Measurements from ENCODE around the gene KCNMA1. TPM values are rescaled to one million over a fixed set of nuclear protein-coding genes. Genes with fewer than 3 reads are reported as not detected.
"Not testable (repeated sequence)": the region's sequence is repeated elsewhere in the genome, so short reads cannot be mapped to it uniquely, and the experiment has no call there.

The KCNMA1 gene
- total RNA-seq, 1 experiment from 2014 or later = 20.7 TPM

DNA sequence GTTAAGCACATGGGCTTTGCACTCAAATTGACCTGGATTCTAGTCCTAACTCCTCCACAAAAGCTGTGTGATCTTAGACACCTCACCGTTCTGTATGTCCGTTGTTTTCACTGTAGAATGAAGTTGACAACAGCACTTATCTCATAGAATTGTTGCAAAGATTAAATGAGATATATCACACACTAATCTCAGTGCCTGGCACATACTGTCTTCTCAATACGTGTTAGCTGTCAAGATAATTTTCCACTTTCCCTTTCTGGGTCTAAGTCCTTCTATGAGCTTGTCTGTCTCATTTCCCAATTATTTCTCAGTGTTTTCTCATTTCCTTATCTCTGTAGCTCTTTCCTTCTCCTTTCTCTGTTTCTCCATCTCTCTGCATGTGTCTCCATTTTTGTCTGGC is 296.6 kb downstream of the KCNMA1 start:
- no peak for TF ChIP-seq CTCF (IDR thresholded peaks at IDR 0.05; ENCODE audit: insufficient read depth in 1 of 2, low read depth in 1 of 2, low read length in 1 of 2, severe bottlenecking in 1 of 2, unreplicated experiment in 1 of 2)
- intact Hi-C loops (cut with micrococcal nuclease; ENCODE audit: unreplicated experiment) = no loop called here
- Histone ChIP-seq H3K27me3 (replicated peaks; ENCODE audit: control insufficient read depth, insufficient read depth, low read length) (no peaks in the 10 kb centered on the region), H3K9me3 (peaks cover 8% of the 10 kb centered on the region; the same call in 1 of the 2 replicates), H3K4me3 (ENCODE audit: low read depth, low read length) (no peak overlapping the region), H3K4me1 (peaks cover 2% of the 10 kb centered on the region; the same call in 1 of the 2 replicates), H3K36me3 (ENCODE audit: control insufficient read depth, insufficient read depth, low read length) (no peaks in the 10 kb centered on the region)
- peaks cover 4% of the 10 kb centered on the region for H3K4me1 Mint-ChIP-seq (ENCODE audit: low read depth, unreplicated experiment)
- H3K9me3 Mint-ChIP-seq (ENCODE audit: unreplicated experiment) = peaks cover 10% of the 10 kb centered on the region
- no peak for DNase-seq
- no peaks in the 10 kb centered on the region for H3K36me3 Mint-ChIP-seq (ENCODE audit: insufficient read depth, unreplicated experiment)
- H3K27me3 Mint-ChIP-seq (ENCODE audit: insufficient read depth, unreplicated experiment) = no peaks in the 10 kb centered on the region
- ChIA-PET CTCF (no interaction called here), POLR2A (no interaction called here)
- no TSS peak for BruUV-seq (replicated peaks)
- no peak overlapping the region for H3K4me3 Mint-ChIP-seq (ENCODE audit: unreplicated experiment)
- H3K27ac Mint-ChIP-seq (ENCODE audit: unreplicated experiment) = no peak overlapping the region

DNA sequence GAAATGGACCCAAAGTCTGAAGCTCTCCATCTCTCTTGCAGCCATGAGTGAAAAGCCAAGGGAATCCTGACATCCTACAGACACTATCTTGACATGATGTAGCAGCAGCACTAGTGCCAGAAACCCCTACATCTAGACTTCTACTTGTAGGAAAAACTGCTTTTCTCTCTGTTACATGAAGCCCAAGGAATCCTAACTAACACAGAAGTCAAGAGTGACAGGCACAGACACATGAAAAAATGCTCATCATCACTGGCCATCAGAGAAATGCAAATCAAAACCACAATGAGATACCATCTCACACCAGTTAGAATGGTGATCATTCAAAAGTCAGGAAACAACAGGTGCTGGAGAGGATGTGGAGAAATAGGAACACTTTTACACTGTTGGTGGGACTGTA is 297.7 kb downstream of the KCNMA1 start:
- H3K27ac Mint-ChIP-seq (ENCODE audit: unreplicated experiment) = not testable (repeated sequence)

GRCh38 chr10:77339166-77339565 is 298.4 kb downstream of the KCNMA1 start:
- Histone ChIP-seq H3K36me3 (ENCODE audit: control insufficient read depth, insufficient read depth, low read length) (no peaks in the 10 kb centered on the region), H3K4me1 (peaks cover 21% of the 10 kb centered on the region), H3K9me3 (peaks cover 8% of the 10 kb centered on the region; the same call in 1 of the 2 replicates), H3K27me3 (replicated peaks; ENCODE audit: control insufficient read depth, insufficient read depth, low read length) (no peaks in the 10 kb centered on the region), H3K4me3 (ENCODE audit: low read depth, low read length) (no peak overlapping the region)
- no peak overlapping the region for H3K27ac Mint-ChIP-seq (ENCODE audit: unreplicated experiment)
- peaks cover 10% of the 10 kb centered on the region for H3K9me3 Mint-ChIP-seq (ENCODE audit: unreplicated experiment)
- no peak for TF ChIP-seq CTCF (IDR thresholded peaks at IDR 0.05; ENCODE audit: insufficient read depth in 1 of 2, low read depth in 1 of 2, low read length in 1 of 2, severe bottlenecking in 1 of 2, unreplicated experiment in 1 of 2)
- BruUV-seq (replicated peaks) = no TSS peak
- no peak for DNase-seq
- no peaks in the 10 kb centered on the region for H3K27me3 Mint-ChIP-seq (ENCODE audit: insufficient read depth, unreplicated experiment)
- intact Hi-C loops (cut with micrococcal nuclease; ENCODE audit: unreplicated experiment) = no loop called here
- no peaks in the 10 kb centered on the region for H3K36me3 Mint-ChIP-seq (ENCODE audit: insufficient read depth, unreplicated experiment)
- CTCF ChIA-PET = no interaction called here
- no peak overlapping the region for H3K4me3 Mint-ChIP-seq (ENCODE audit: unreplicated experiment)
- H3K4me1 Mint-ChIP-seq (ENCODE audit: low read depth, unreplicated experiment) = peaks cover 19% of the 10 kb centered on the region
- POLR2A ChIA-PET = no interaction called here

More for the DNA sequence above, 297.7 kb downstream of the KCNMA1 start:
- intact Hi-C loops (cut with micrococcal nuclease; ENCODE audit: unreplicated experiment); H3K27me3 Mint-ChIP-seq (ENCODE audit: insufficient read depth, unreplicated experiment); H3K36me3 ChIP-seq (ENCODE audit: control insufficient read depth, insufficient read depth, low read length); POLR2A ChIA-PET; CTCF ChIA-PET; DNase-seq; H3K4me3 Mint-ChIP-seq (ENCODE audit: unreplicated experiment); H3K4me3 ChIP-seq (ENCODE audit: low read depth, low read length); H3K9me3 ChIP-seq; H3K36me3 Mint-ChIP-seq (ENCODE audit: insufficient read depth, unreplicated experiment); H3K27me3 ChIP-seq (replicated peaks; ENCODE audit: control insufficient read depth, insufficient read depth, low read length); BruUV-seq (replicated peaks): not testable (repeated sequence)
- peaks cover 10% of the 10 kb centered on the region for H3K9me3 Mint-ChIP-seq (ENCODE audit: unreplicated experiment)
- H3K4me1 Mint-ChIP-seq (ENCODE audit: low read depth, unreplicated experiment) = peaks cover 15% of the 10 kb centered on the region
- H3K4me1 ChIP-seq = peaks cover 13% of the 10 kb centered on the region

DNA sequence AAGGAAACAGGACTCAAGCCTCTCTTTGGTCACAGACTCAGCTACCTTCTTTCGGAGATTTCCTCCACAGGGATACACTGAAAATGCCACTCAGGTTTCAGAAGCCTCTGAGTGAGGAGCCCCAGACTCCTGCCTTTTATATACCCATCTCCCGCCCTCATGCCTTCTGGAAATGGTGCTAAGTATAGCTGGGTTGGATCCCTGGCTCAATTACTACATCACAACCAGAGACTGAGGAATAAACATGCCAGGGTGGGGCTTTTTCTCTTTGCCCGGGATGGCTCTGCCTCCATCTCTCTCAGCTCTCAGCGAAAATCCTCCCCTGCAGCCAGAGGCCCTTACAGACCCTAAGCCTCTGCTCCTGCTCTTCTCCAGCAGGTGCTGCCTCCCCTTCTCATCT is 299.5 kb downstream of the KCNMA1 start:
- H3K27me3 ChIP-seq (replicated peaks; ENCODE audit: control insufficient read depth, insufficient read depth, low read length) = no peaks in the 10 kb centered on the region
- Mint-ChIP-seq H3K4me3 (ENCODE audit: unreplicated experiment) (no peak overlapping the region), H3K27me3 (ENCODE audit: insufficient read depth, unreplicated experiment) (no peaks in the 10 kb centered on the region), H3K27ac (ENCODE audit: unreplicated experiment) (no peak overlapping the region), H3K4me1 (ENCODE audit: low read depth, unreplicated experiment) (peaks cover 29% of the 10 kb centered on the region), H3K36me3 (ENCODE audit: insufficient read depth, unreplicated experiment) (no peaks in the 10 kb centered on the region), H3K9me3 (ENCODE audit: unreplicated experiment) (peaks cover 10% of the 10 kb centered on the region)
- H3K4me1 ChIP-seq = peaks cover 30% of the 10 kb centered on the region
- no peak for TF ChIP-seq CTCF (IDR thresholded peaks at IDR 0.05; ENCODE audit: insufficient read depth in 1 of 2, low read depth in 1 of 2, low read length in 1 of 2, severe bottlenecking in 1 of 2, unreplicated experiment in 1 of 2)
- CTCF ChIA-PET = no interaction called here
- intact Hi-C loops (cut with micrococcal nuclease; ENCODE audit: unreplicated experiment) = no loop called here
- no peak for DNase-seq
- no peak overlapping the region for H3K4me3 ChIP-seq (ENCODE audit: low read depth, low read length)
- no TSS peak for BruUV-seq (replicated peaks)
- peaks cover 8% of the 10 kb centered on the region; the same call in 1 of the 2 replicates for H3K9me3 ChIP-seq
- POLR2A ChIA-PET = interaction anchor here (0.6 kb wide), 1 partner anchor 304 kb away, joined by 6 read pairs; no protein-coding TSS in a partner anchor
- H3K36me3 ChIP-seq (ENCODE audit: control insufficient read depth, insufficient read depth, low read length) = no peaks in the 10 kb centered on the region
